Neural cell (in vitro differentiated cells): Measurements from ENCODE around the gene COLEC11. TPM values are rescaled to one million over a fixed set of nuclear protein-coding genes. Genes with fewer than 3 reads are reported as not detected.

ENCODE experiments used
- H2AFZ ChIP-seq: fragments of 200-600, 300-800 bp; sonication (generic), shearing (Covaris generic); 2 replicates; pipeline ENCODE4 v1.6.0; 2014; ENCODE audit warnings: low read depth, mild to moderate bottlenecking, antibody characterized with exemption, low read length, moderate library complexity
- H3F3A ChIP-seq: fragments of 200-600 bp; shearing (Covaris generic); 2 replicates; pipeline ENCODE4 v1.6.1; 2016; ENCODE audit warnings: mild to moderate bottlenecking, moderate library complexity, mixed read lengths, antibody characterized with exemption, low read length; ENCODE audit not compliant: insufficient read depth, poor library complexity, severe bottlenecking
- H3K27ac ChIP-seq: fragments of 200-600, 300-800 bp; sonication (generic), shearing (Covaris generic); 2 replicates; pipeline ENCODE4 v1.5.1; 2014; ENCODE audit warnings: mild to moderate bottlenecking, low read length, moderate library complexity
- H3K27me3 ChIP-seq: fragments of 300-800, 200-600 bp; sonication (generic), shearing (Covaris generic); 2 replicates; pipeline ENCODE4 v1.6.0; 2014; ENCODE audit warnings: mild to moderate bottlenecking, low read depth, low read length, moderate library complexity; ENCODE audit not compliant: insufficient read depth
- H3K36me3 ChIP-seq: fragments of 300-800, 200-600 bp; sonication (generic), shearing (Covaris generic); 2 replicates; pipeline ENCODE4 v1.5.1; 2014; ENCODE audit warnings: mild to moderate bottlenecking, antibody characterized with exemption, low read length, moderate library complexity; ENCODE audit not compliant: insufficient read depth
- H3K4me2 ChIP-seq: fragments of 300-800, 200-600 bp; sonication (generic), shearing (Covaris generic); 2 replicates; pipeline ENCODE4 v1.6.0; 2014; ENCODE audit warnings: mild to moderate bottlenecking, low read length
- H3K4me3 ChIP-seq: fragments of 300-800, 200-600 bp; sonication (generic), shearing (Covaris generic); 2 replicates; pipeline ENCODE4 v1.5.1; 2014; ENCODE audit warnings: mild to moderate bottlenecking, low read length, moderate library complexity
- H3K79me2 ChIP-seq: fragments of 200-600 bp; shearing (Covaris generic); replicated peaks from 2 replicates; pipeline ENCODE4 v1.6.0; 2014; ENCODE audit warnings: mild to moderate bottlenecking, low read length, moderate library complexity; ENCODE audit not compliant: insufficient read depth
- H3K9ac ChIP-seq: fragments of 300-800, 200-600 bp; sonication (generic), shearing (Covaris generic); 2 replicates; pipeline ENCODE4 v1.6.1; 2016; ENCODE audit warnings: mild to moderate bottlenecking, low read length, mixed read lengths
- H3K9me2 ChIP-seq: fragments of 200-600 bp; shearing (Covaris generic); 2 replicates; pipeline ENCODE4 v1.6.1; 2016; ENCODE audit warnings: mild to moderate bottlenecking, low read length, mixed read lengths; ENCODE audit not compliant: insufficient read depth
- H3K9me3 ChIP-seq: fragments of 200-600, 300-800 bp; sonication (generic), shearing (Covaris generic); 2 replicates; pipeline ENCODE4 v1.6.1; 2016; ENCODE audit warnings: mild to moderate bottlenecking, mixed run types, low read length, moderate library complexity, mixed read lengths
- H4K20me1 ChIP-seq: fragments of 200-600 bp; shearing (Covaris generic); 2 replicates; pipeline ENCODE4 v1.6.1; 2016; ENCODE audit warnings: mild to moderate bottlenecking, mixed run types; ENCODE audit not compliant: insufficient read depth
- EP300 ChIP-seq: fragments of 450-650 bp; conservative IDR thresholded peaks from 2 replicates; pipeline ENCODE4 v1.6.1; 2014; ENCODE audit warnings: antibody characterized with exemption, mild to moderate bottlenecking, moderate library complexity; ENCODE audit not compliant: poor library complexity, severe bottlenecking
- EZH2 ChIP-seq: fragments of 200-600, 300-800 bp; shearing (Covaris generic), sonication (generic); IDR thresholded peaks from 2 replicates; pipeline ENCODE4 v1.6.1; 2014; ENCODE audit warnings: antibody characterized with exemption, low read length, borderline replicate concordance, mild to moderate bottlenecking; ENCODE audit not compliant: insufficient read depth, poor library complexity, severe bottlenecking
- MXI1 ChIP-seq: fragments of 450-650 bp; conservative IDR thresholded peaks from 2 replicates; pipeline ENCODE4 v1.6.1; 2014; ENCODE audit warnings: antibody characterized with exemption, mild to moderate bottlenecking; ENCODE audit not compliant: poor library complexity, severe bottlenecking
- POLR2AphosphoS5 ChIP-seq: IDR thresholded peaks from 2 replicates; pipeline ENCODE4 v1.6.1; 2012
- RAD21 ChIP-seq: fragments of 450-650 bp; conservative IDR thresholded peaks from 2 replicates; pipeline ENCODE4 v1.6.1; 2014; ENCODE audit warnings: antibody characterized with exemption, mild to moderate bottlenecking, moderate library complexity
- SMC3 ChIP-seq: fragments of 450-650 bp; conservative IDR thresholded peaks from 2 replicates; pipeline ENCODE4 v1.6.1; 2014; ENCODE audit warnings: antibody characterized with exemption, mild to moderate bottlenecking, moderate library complexity; ENCODE audit not compliant: poor library complexity
- TAF1 ChIP-seq: IDR thresholded peaks from 2 replicates; pipeline ENCODE4 v1.6.1; 2012; ENCODE audit warnings: low read depth
- polyA plus RNA-seq: library from polyadenylated mRNA; depleted of rRNA; stranded (reverse); fragments of >200 nt; gene quantifications from 2 replicates; pipeline ENCODE4 v1.2.3, GENCODE V29; 2014
- TF ChIP-seq, protein P1 (sequence below): fragments of 450-650 bp; IDR thresholded peaks from 2 replicates; pipeline ENCODE4 v1.5.1; 2014; ENCODE audit warnings: antibody characterized with exemption, mild to moderate bottlenecking, moderate library complexity; ENCODE audit not compliant: poor library complexity, severe bottlenecking
- TF ChIP-seq, protein P2 (sequence below): IDR thresholded peaks from 2 replicates; pipeline ENCODE4 v1.6.1; 2012; ENCODE audit warnings: borderline replicate concordance

Gene COLEC11
- polyA plus RNA-seq, 1 donor from 2014 or later = 4.0 TPM

GRCh38 chr2:3636586-3637310, 41.8 kb downstream of the COLEC11 start:
- Histone ChIP-seq H4K20me1 (no peaks in the 10 kb centered on the region), H3K36me3 (no peaks in the 10 kb centered on the region), H3K4me2 (no peak overlapping the region), H3K9me3 (no peaks in the 10 kb centered on the region), H3K79me2 (no peaks in the 10 kb centered on the region), H2AFZ (no peak overlapping the region), H3K9ac (no peak overlapping the region), H3K27ac (no peak overlapping the region), H3K9me2 (no peaks in the 10 kb centered on the region), H3F3A (no peaks in the 10 kb centered on the region), H3K4me3 (no peak overlapping the region), H3K27me3 (no peaks in the 10 kb centered on the region)
- TF ChIP-seq EP300 (no peak), EZH2 (no peak), MXI1 (no peak), POLR2AphosphoS5 (no peak), RAD21 (no peak), TAF1 (no peak), SMC3 (no peak)
- TF ChIP-seq, protein P1, sequence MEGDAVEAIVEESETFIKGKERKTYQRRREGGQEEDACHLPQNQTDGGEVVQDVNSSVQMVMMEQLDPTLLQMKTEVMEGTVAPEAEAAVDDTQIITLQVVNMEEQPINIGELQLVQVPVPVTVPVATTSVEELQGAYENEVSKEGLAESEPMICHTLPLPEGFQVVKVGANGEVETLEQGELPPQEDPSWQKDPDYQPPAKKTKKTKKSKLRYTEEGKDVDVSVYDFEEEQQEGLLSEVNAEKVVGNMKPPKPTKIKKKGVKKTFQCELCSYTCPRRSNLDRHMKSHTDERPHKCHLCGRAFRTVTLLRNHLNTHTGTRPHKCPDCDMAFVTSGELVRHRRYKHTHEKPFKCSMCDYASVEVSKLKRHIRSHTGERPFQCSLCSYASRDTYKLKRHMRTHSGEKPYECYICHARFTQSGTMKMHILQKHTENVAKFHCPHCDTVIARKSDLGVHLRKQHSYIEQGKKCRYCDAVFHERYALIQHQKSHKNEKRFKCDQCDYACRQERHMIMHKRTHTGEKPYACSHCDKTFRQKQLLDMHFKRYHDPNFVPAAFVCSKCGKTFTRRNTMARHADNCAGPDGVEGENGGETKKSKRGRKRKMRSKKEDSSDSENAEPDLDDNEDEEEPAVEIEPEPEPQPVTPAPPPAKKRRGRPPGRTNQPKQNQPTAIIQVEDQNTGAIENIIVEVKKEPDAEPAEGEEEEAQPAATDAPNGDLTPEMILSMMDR = no peak
- TF ChIP-seq, protein P2, sequence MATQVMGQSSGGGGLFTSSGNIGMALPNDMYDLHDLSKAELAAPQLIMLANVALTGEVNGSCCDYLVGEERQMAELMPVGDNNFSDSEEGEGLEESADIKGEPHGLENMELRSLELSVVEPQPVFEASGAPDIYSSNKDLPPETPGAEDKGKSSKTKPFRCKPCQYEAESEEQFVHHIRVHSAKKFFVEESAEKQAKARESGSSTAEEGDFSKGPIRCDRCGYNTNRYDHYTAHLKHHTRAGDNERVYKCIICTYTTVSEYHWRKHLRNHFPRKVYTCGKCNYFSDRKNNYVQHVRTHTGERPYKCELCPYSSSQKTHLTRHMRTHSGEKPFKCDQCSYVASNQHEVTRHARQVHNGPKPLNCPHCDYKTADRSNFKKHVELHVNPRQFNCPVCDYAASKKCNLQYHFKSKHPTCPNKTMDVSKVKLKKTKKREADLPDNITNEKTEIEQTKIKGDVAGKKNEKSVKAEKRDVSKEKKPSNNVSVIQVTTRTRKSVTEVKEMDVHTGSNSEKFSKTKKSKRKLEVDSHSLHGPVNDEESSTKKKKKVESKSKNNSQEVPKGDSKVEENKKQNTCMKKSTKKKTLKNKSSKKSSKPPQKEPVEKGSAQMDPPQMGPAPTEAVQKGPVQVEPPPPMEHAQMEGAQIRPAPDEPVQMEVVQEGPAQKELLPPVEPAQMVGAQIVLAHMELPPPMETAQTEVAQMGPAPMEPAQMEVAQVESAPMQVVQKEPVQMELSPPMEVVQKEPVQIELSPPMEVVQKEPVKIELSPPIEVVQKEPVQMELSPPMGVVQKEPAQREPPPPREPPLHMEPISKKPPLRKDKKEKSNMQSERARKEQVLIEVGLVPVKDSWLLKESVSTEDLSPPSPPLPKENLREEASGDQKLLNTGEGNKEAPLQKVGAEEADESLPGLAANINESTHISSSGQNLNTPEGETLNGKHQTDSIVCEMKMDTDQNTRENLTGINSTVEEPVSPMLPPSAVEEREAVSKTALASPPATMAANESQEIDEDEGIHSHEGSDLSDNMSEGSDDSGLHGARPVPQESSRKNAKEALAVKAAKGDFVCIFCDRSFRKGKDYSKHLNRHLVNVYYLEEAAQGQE = no peak

DNA sequence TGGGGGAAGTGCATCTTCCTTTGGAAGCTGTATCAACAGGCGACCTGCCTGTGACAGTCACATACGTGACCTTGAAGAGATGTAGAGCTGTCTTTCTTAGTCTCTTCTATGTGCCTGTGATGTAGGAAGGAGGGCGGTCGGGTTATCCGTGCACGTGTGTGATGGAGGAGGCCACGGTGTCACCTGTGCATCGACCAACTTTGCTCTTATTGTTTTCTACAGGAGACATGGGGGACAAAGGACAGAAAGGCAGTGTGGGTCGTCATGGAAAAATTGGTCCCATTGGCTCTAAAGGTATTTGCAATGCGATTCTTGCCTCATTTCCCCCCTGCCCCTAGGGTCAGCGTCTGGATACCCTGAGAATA, 42.4 kb downstream of the COLEC11 start:
- Histone ChIP-seq H3K4me3 (no peak overlapping the region), H3K36me3 (no peaks in the 10 kb centered on the region), H3K27me3 (no peaks in the 10 kb centered on the region), H4K20me1 (no peaks in the 10 kb centered on the region), H3K9ac (no peak overlapping the region), H3K4me2 (no peak overlapping the region), H3K27ac (no peak overlapping the region), H3K9me2 (no peaks in the 10 kb centered on the region), H3K9me3 (no peaks in the 10 kb centered on the region), H3F3A (no peaks in the 10 kb centered on the region), H2AFZ (no peak overlapping the region), H3K79me2 (no peaks in the 10 kb centered on the region)
- no peak for TF ChIP-seq TAF1
- TF ChIP-seq RAD21 = no peak
- no peak for TF ChIP-seq MXI1
- no peak for TF ChIP-seq POLR2AphosphoS5
- TF ChIP-seq, protein P1 = no peak
- TF ChIP-seq EZH2 = no peak
- no peak for TF ChIP-seq SMC3
- TF ChIP-seq EP300 = no peak
- TF ChIP-seq, protein P2 = no peak
